HepG2 (cell line): ENCODE measurements around the gene HAUS1. TPM values are rescaled to one million over a fixed set of nuclear protein-coding genes. Genes with fewer than 3 reads are reported as not detected.

ENCODE experiments used
- ARNTL ChIP-seq: sonication (generic); formaldehyde crosslinking; IDR thresholded peaks from 2 replicates; pipeline ENCODE4 v1.4.0; 2020; ENCODE audit warnings: mild to moderate bottlenecking, missing genetic modification reagents
- ATAD3A ChIP-seq: sonication (generic); formaldehyde crosslinking; IDR thresholded peaks from 2 replicates; pipeline ENCODE4 v1.4.0; 2020; ENCODE audit warnings: missing genetic modification reagents
- KAT7 ChIP-seq: IDR thresholded peaks from 2 replicates; pipeline ENCODE4 v1.6.1; 2018; ENCODE audit warnings: borderline replicate concordance, missing compliant biosample characterization
- MTF1 ChIP-seq: sonication (generic); formaldehyde crosslinking; IDR thresholded peaks from 2 replicates; pipeline ENCODE4 v1.5.0; 2020; ENCODE audit warnings: missing genetic modification reagents
- MZF1 ChIP-seq: sonication (generic); formaldehyde crosslinking; IDR thresholded peaks from 2 replicates; pipeline ENCODE4 v1.8.1; 2023; ENCODE audit warnings: mild to moderate bottlenecking, missing genetic modification reagents, borderline replicate concordance
- PHF8 ChIP-seq: sonication (generic); formaldehyde crosslinking; IDR thresholded peaks from 2 replicates; pipeline ENCODE4 v1.5.0; 2020; ENCODE audit warnings: missing genetic modification reagents
- RFX5 ChIP-seq: IDR thresholded peaks from 2 replicates; pipeline ENCODE4 v1.6.1; 2011; ENCODE audit warnings: low read depth, low read length, improper control_type of control experiment
- SCMH1 ChIP-seq: sonication (generic); formaldehyde crosslinking; IDR thresholded peaks from 2 replicates; pipeline ENCODE4 v1.9.0; 2021; ENCODE audit warnings: missing genetic modification reagents, mild to moderate bottlenecking, borderline replicate concordance
- THYN1 ChIP-seq: sonication (generic); formaldehyde crosslinking; IDR thresholded peaks from 2 replicates; pipeline ENCODE4 v1.8.1; 2023; ENCODE audit warnings: low read depth, mild to moderate bottlenecking, moderate library complexity, missing genetic modification reagents, borderline replicate concordance
- ZKSCAN5 ChIP-seq: sonication (generic); formaldehyde crosslinking; IDR thresholded peaks from 2 replicates; pipeline ENCODE4 v1.5.1; 2020; ENCODE audit warnings: mild to moderate bottlenecking, missing genetic modification reagents
- ZNF367 ChIP-seq: sonication (generic); formaldehyde crosslinking; IDR thresholded peaks from 2 replicates; pipeline ENCODE4 v1.4.0; 2020; ENCODE audit warnings: missing genetic modification reagents, borderline replicate concordance
- ZNF552 ChIP-seq: sonication (generic); formaldehyde crosslinking; IDR thresholded peaks from 2 replicates; pipeline ENCODE4 v1.9.0; 2022; ENCODE audit warnings: missing genetic modification reagents, mild to moderate bottlenecking, borderline replicate concordance
- ZNF687 ChIP-seq: sonication (generic); formaldehyde crosslinking; IDR thresholded peaks from 2 replicates; pipeline ENCODE4 v1.5.1; 2020; ENCODE audit warnings: mild to moderate bottlenecking, missing genetic modification reagents, moderate library complexity
- ZNF788 ChIP-seq: sonication (generic); formaldehyde crosslinking; IDR thresholded peaks from 2 replicates; pipeline ENCODE4 v1.5.0; 2020; ENCODE audit warnings: mild to moderate bottlenecking, missing genetic modification reagents, borderline replicate concordance
- ZSCAN12 ChIP-seq: sonication (generic); formaldehyde crosslinking; IDR thresholded peaks from 2 replicates; pipeline ENCODE4 v1.9.0; 2021; ENCODE audit warnings: mild to moderate bottlenecking, missing genetic modification reagents
- polyA plus RNA-seq, 8 experiments: library from polyadenylated mRNA; depleted of rRNA in 3 of 8; stranded (reverse) in 7 of 8; unstranded in 1 of 8; fragments of >200 nt; fragmentation: Illumina TruSeq in 4 of 8; extraction: Trizol in 4 of 8; gene quantifications; 2 replicates each; pipeline versions ENCODE4 v1.2.1 to v1.2.3, GENCODE V29; 2011 to 2016; ENCODE audit warnings: low read depth in 4 of 8, missing spikeins in 1 of 8, mixed read lengths in 1 of 8; ENCODE audit not compliant: insufficient read depth in 1 of 8
- total RNA-seq, 5 experiments: library from RNA; depleted of rRNA; stranded (reverse); fragments of >200 nt; fragmentation: Illumina TruSeq; extraction: Trizol; gene quantifications; 2 replicates each; pipeline ENCODE4 v1.2.3, GENCODE V29; 2016; ENCODE audit warnings: low read depth in 1 of 5
- TF ChIP-seq, protein P1 (sequence below): sonication (generic); formaldehyde crosslinking; IDR thresholded peaks from 2 replicates; pipeline ENCODE4 v1.9.0; 2022; ENCODE audit warnings: low read depth, missing genetic modification reagents
- TF ChIP-seq, protein P2 (sequence below): sonication (generic); formaldehyde crosslinking; conservative IDR thresholded peaks from 2 replicates; pipeline ENCODE4 v1.8.1; 2023; ENCODE audit warnings: missing genetic modification reagents
- TF ChIP-seq, protein P3 (sequence below): sonication (generic); formaldehyde crosslinking; IDR thresholded peaks from 2 replicates; pipeline ENCODE4 v1.8.0; 2023; ENCODE audit warnings: mild to moderate bottlenecking, missing genetic modification reagents
- TF ChIP-seq, protein P4 (sequence below): sonication (generic); formaldehyde crosslinking; IDR thresholded peaks from 2 replicates; pipeline ENCODE4 v1.5.1; 2020; ENCODE audit warnings: missing genetic modification reagents, mild to moderate bottlenecking, borderline replicate concordance

The HAUS1 gene
- total and polyA plus RNA-seq, 2 of the 13 experiments (the other 11 are each of a cell fraction or from before 2014, with no cell fraction given): 20.6 to 59.2 TPM

GRCh38 chr18:46104128-46104911 lies at the start of gene HAUS1 (continued):
- TF ChIP-seq, protein P1, sequence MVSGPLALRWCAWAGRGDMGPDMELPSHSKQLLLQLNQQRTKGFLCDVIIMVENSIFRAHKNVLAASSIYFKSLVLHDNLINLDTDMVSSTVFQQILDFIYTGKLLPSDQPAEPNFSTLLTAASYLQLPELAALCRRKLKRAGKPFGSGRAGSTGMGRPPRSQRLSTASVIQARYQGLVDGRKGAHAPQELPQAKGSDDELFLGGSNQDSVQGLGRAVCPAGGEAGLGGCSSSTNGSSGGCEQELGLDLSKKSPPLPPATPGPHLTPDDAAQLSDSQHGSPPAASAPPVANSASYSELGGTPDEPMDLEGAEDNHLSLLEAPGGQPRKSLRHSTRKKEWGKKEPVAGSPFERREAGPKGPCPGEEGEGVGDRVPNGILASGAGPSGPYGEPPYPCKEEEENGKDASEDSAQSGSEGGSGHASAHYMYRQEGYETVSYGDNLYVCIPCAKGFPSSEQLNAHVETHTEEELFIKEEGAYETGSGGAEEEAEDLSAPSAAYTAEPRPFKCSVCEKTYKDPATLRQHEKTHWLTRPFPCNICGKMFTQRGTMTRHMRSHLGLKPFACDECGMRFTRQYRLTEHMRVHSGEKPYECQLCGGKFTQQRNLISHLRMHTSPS (CRISPR knock-in tag): no peak
- TF ChIP-seq ATAD3A (CRISPR knock-in tag) (no peak), ZKSCAN5 (CRISPR knock-in tag) (no peak), KAT7 (peak; percentile 72; the same call in 1 of the 2 replicates), RFX5 (no peak), ZNF552 (CRISPR knock-in tag) (no peak), SCMH1 (CRISPR knock-in tag) (no peak), PHF8 (peak; percentile 80), MTF1 (peak; percentile 79; the same call in 1 of the 2 replicates), ZNF687 (CRISPR knock-in tag) (peak; percentile 87), ZSCAN12 (CRISPR knock-in tag) (no peak), ARNTL (CRISPR knock-in tag) (no peak), ZNF788 (CRISPR knock-in tag) (peak; percentile 44; the same call in 1 of the 2 replicates), ZNF367 (CRISPR knock-in tag) (no peak), MZF1 (CRISPR knock-in tag) (no peak), THYN1 (CRISPR knock-in tag) (no peak)
- TF ChIP-seq, protein P2, sequence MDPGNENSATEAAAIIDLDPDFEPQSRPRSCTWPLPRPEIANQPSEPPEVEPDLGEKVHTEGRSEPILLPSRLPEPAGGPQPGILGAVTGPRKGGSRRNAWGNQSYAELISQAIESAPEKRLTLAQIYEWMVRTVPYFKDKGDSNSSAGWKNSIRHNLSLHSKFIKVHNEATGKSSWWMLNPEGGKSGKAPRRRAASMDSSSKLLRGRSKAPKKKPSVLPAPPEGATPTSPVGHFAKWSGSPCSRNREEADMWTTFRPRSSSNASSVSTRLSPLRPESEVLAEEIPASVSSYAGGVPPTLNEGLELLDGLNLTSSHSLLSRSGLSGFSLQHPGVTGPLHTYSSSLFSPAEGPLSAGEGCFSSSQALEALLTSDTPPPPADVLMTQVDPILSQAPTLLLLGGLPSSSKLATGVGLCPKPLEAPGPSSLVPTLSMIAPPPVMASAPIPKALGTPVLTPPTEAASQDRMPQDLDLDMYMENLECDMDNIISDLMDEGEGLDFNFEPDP: 0 out of 2 replicates have a peak, but pooled peaks have one; percentile 46
- TF ChIP-seq, protein P3, sequence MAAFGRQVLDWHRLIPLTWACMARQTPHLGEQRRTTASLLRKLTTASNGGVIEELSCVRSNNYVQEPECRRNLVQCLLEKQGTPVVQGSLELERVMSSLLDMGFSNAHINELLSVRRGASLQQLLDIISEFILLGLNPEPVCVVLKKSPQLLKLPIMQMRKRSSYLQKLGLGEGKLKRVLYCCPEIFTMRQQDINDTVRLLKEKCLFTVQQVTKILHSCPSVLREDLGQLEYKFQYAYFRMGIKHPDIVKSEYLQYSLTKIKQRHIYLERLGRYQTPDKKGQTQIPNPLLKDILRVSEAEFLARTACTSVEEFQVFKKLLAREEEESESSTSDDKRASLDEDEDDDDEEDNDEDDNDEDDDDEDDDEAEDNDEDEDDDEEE: no peak; the same call in 1 of the 2 replicates
- TF ChIP-seq, protein P4, sequence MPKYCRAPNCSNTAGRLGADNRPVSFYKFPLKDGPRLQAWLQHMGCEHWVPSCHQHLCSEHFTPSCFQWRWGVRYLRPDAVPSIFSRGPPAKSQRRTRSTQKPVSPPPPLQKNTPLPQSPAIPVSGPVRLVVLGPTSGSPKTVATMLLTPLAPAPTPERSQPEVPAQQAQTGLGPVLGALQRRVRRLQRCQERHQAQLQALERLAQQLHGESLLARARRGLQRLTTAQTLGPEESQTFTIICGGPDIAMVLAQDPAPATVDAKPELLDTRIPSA (CRISPR knock-in tag): no peak; the same call in 1 of the 2 replicates
